Activated naive CD8-positive, alpha-beta T cell treated with anti-CD3 and anti-CD28 coated beads, Interleukin-2, amount 50 U/mL, for 24 hours (primary cell): ENCODE data around the gene MYCBPAP.
A peak's percentile ranks its signal among the peaks of the same experiment; 100 is the strongest.

Experiments used
- ATAC-seq: fragments of 150-1000 bp; cut with Tn5 transposase; one replicate; pipeline ENCODE4 v1.10.0; 2021
- DNase-seq: peaks from one replicate; pipeline ENCODE4 v3.0.0; 2021
- H3K27ac Mint-ChIP-seq: one replicate; pipeline ENCODE4 v1.8.0; 2021; ENCODE audit warnings: mild to moderate bottlenecking, mixed read lengths
- H3K27me3 Mint-ChIP-seq: one replicate; pipeline ENCODE4 v1.8.0; 2021; ENCODE audit warnings: mixed read lengths
- H3K36me3 Mint-ChIP-seq: one replicate; pipeline ENCODE4 v1.8.0; 2021; ENCODE audit warnings: low read depth, mixed read lengths
- H3K4me1 Mint-ChIP-seq: one replicate; pipeline ENCODE4 v1.8.0; 2021; ENCODE audit warnings: mixed read lengths
- H3K4me3 Mint-ChIP-seq: one replicate; pipeline ENCODE4 v1.8.0; 2021; ENCODE audit warnings: mild to moderate bottlenecking, moderate library complexity, mixed read lengths
- H3K9me3 Mint-ChIP-seq: one replicate; pipeline ENCODE4 v1.8.0; 2021; ENCODE audit warnings: mixed read lengths

Gene MYCBPAP

DNA sequence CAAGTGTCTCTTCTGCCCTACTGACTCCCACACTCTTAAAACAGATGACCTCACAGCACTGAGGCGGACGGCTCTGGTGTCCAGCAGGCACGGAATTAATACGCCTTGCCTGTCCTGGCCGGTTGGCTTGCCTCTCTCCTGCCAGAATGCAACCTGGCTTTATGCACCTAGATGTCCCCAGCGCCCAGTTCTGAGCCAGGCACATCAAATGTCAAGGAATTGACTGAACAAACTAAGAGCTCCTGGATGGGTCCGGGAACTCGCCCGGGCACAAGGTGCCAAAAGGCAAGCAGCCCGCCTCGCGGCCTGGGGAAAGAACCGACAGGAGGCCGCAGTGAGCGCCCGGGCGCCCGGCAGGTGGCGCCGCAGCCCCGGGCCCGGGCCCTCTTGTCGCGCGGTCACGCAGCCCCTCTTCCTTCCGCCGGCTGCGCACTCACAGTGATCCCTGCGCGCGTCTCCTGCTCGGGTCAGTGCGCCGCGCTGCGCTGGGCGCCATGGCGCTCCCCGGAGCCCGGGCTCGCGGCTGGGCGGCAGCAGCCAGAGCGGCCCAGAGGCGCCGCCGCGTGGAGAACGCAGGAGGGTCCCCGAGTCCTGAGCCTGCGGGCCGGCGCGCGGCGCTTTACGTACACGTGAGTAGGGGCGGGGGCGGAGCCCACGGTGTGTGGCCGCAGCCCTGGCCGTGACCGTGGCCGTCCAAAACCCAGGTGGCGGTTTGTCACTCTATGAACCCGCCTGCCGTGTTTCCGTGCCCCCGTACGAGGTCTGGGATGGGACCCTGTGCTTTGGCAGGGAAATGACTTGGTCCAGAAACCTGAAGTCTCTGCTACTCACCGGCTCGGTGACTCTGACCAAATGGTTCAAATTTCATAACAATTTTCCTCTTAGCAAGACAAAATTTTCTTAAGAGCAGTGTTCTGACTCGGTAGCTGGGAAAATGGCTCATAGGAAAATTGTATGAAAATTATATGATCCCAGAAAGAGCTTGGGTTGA lies 29.6 kb upstream of the MYCBPAP start, which contains the start of gene RSAD1:
RSAD1 (plus strand) TSS at position 470 of the 991 bp plus-strand sequence; CDS start at position 495, 25 bp downstream.
- Mint-ChIP-seq H3K27me3 (peaks cover 8% of the 10 kb centered on the region), H3K27ac (peak within 1 kb of the TSS; percentile 94), H3K4me1 (peaks cover 26% of the 10 kb centered on the region), H3K36me3 (peaks cover 14% of the 10 kb centered on the region), H3K9me3 (no peaks in the 10 kb centered on the region), H3K4me3 (peak within 1 kb of the TSS; percentile 90)
- ATAC-seq (peak; percentile 93), DNase-seq (peak; percentile 88)

- ATAC-seq = peak; percentile 33
- Mint-ChIP-seq H3K4me3 (peak overlapping the region; percentile 90), H3K4me1 (peaks cover 26% of the 10 kb centered on the region), H3K27me3 (peaks cover 8% of the 10 kb centered on the region), H3K9me3 (no peaks in the 10 kb centered on the region), H3K36me3 (peaks cover 18% of the 10 kb centered on the region), H3K27ac (peak overlapping the region; percentile 87)
- DNase-seq = peak; percentile 68
Observed at GRCh38 chr17:50479522-50480141, 28.6 kb upstream of the MYCBPAP start.

DNA sequence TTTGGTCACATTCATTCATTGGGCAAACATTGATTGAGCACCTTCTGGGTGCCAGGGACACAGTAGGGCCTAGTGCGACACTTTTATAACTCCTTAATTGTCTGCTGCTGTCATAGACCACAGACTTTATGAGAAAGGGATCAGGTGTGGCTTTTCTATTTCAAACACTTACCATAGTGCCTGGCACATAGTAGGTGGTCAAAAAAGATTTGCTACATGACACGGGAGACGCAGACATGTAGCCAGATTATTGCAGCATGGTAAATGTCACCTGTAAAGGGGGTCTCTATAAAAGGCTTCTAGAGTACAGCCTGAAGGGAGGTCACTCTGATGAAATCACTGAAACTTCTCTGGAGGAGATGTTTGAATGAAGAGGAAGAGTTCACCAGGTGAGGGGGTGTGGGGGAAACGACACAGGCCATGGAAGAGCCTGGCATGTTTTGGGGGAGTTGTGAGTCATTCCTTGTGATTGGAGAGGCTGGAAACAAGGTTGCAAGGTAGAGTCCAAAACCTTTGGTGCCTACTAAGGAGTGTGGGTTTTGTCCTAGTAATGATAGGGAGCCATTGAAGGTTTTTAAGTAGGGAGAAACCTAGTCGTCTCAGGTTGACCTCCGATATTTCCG lies 28.0 kb upstream of the MYCBPAP start:
- Mint-ChIP-seq H3K27ac (peak overlapping the region; percentile 37), H3K9me3 (no peaks in the 10 kb centered on the region), H3K27me3 (peaks cover 8% of the 10 kb centered on the region), H3K36me3 (peaks cover 23% of the 10 kb centered on the region), H3K4me3 (peak overlapping the region; percentile 90), H3K4me1 (peaks cover 26% of the 10 kb centered on the region)
- DNase-seq = no peak
- ATAC-seq = no peak

GRCh38 chr17:50480854-50481490 lies 27.3 kb upstream of the MYCBPAP start:
- no peak overlapping the region for H3K4me3 Mint-ChIP-seq
- H3K9me3 Mint-ChIP-seq = no peaks in the 10 kb centered on the region
- peaks cover 26% of the 10 kb centered on the region for H3K4me1 Mint-ChIP-seq
- peaks cover 8% of the 10 kb centered on the region for H3K27me3 Mint-ChIP-seq
- H3K36me3 Mint-ChIP-seq = peaks cover 30% of the 10 kb centered on the region
- H3K27ac Mint-ChIP-seq = no peak overlapping the region
- no peak for ATAC-seq
- DNase-seq = no peak

DNA sequence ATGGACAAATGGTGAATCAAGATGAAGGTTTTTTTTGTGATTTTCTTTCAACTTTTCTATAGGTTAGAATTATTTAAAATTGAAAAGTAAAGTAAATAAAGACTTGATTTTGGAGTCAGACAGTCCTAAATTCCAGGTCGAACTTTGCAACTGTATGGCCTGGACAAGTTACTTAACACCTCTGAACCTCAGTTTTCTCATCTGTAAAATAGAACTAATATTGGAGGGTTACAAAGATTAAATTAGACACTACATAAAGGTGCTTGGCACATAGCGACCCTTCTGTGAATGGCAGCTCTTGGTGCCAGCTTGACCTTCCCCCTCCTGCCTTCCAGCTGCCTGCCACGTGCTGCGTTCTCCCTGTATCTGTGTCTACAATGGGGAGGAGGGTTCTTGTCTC lies 26.6 kb upstream of the MYCBPAP start:
- H3K9me3 Mint-ChIP-seq = no peaks in the 10 kb centered on the region
- no peak overlapping the region for H3K27ac Mint-ChIP-seq
- DNase-seq (no peak), ATAC-seq (no peak)
- H3K36me3 Mint-ChIP-seq = peaks cover 32% of the 10 kb centered on the region
- H3K4me3 Mint-ChIP-seq = no peak overlapping the region
- peaks cover 26% of the 10 kb centered on the region for H3K4me1 Mint-ChIP-seq
- peaks cover 3% of the 10 kb centered on the region for H3K27me3 Mint-ChIP-seq

DNA sequence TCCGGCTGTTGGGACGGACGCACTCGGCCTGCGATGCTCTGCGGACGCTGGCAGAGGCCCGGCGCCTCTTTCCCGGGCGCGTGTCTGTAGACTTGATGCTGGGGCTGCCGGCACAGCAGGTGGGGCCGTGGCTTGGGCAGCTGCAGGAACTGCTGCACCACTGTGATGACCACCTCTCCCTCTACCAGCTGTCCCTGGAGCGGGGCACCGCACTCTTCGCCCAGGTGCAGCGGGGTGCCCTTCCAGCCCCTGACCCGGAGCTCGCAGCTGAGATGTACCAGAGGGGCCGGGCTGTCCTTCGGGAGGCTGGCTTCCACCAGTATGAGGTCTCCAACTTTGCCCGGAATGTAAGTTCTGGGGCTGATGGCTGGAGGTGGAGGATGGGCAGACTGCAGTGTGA lies 26.1 kb upstream of the MYCBPAP start:
- H3K27me3 Mint-ChIP-seq = no peaks in the 10 kb centered on the region
- no peak overlapping the region for H3K4me3 Mint-ChIP-seq
- H3K4me1 Mint-ChIP-seq = peaks cover 26% of the 10 kb centered on the region
- H3K9me3 Mint-ChIP-seq = no peaks in the 10 kb centered on the region
- no peak overlapping the region for H3K27ac Mint-ChIP-seq
- DNase-seq (no peak), ATAC-seq (no peak)
- peaks cover 32% of the 10 kb centered on the region for H3K36me3 Mint-ChIP-seq

DNA sequence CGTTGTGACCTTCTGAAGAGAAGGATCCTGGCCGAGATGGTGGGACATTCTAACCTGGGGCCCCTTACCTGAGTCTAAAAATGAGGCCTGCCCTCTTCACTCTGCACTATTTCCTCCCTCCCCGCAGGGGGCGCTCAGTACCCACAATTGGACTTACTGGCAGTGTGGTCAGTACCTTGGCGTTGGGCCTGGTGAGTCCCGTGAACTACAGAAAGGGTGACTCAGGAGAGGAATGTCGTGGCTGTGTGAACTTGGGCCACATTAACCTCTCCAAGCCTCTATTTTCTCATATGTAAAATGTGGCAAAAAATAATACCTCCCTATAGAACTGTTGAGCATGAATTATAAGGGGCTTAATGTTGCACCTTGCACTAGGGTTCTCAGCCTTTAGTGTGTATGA lies 25.7 kb upstream of the MYCBPAP start:
- no peaks in the 10 kb centered on the region for H3K27me3 Mint-ChIP-seq
- ATAC-seq = peak; percentile 15
- peak overlapping the region; percentile 35 for H3K27ac Mint-ChIP-seq
- no peaks in the 10 kb centered on the region for H3K9me3 Mint-ChIP-seq
- no peak overlapping the region for H3K4me3 Mint-ChIP-seq
- peaks cover 29% of the 10 kb centered on the region for H3K4me1 Mint-ChIP-seq
- peak; percentile 85 for DNase-seq
- peaks cover 34% of the 10 kb centered on the region for H3K36me3 Mint-ChIP-seq

GRCh38 chr17:50483266-50483665 lies 25.0 kb upstream of the MYCBPAP start:
- H3K4me3 Mint-ChIP-seq = no peak overlapping the region
- no peaks in the 10 kb centered on the region for H3K27me3 Mint-ChIP-seq
- ATAC-seq (no peak), DNase-seq (no peak)
- H3K36me3 Mint-ChIP-seq = peaks cover 34% of the 10 kb centered on the region
- H3K4me1 Mint-ChIP-seq = peaks cover 26% of the 10 kb centered on the region
- H3K9me3 Mint-ChIP-seq = no peaks in the 10 kb centered on the region
- no peak overlapping the region for H3K27ac Mint-ChIP-seq

DNA sequence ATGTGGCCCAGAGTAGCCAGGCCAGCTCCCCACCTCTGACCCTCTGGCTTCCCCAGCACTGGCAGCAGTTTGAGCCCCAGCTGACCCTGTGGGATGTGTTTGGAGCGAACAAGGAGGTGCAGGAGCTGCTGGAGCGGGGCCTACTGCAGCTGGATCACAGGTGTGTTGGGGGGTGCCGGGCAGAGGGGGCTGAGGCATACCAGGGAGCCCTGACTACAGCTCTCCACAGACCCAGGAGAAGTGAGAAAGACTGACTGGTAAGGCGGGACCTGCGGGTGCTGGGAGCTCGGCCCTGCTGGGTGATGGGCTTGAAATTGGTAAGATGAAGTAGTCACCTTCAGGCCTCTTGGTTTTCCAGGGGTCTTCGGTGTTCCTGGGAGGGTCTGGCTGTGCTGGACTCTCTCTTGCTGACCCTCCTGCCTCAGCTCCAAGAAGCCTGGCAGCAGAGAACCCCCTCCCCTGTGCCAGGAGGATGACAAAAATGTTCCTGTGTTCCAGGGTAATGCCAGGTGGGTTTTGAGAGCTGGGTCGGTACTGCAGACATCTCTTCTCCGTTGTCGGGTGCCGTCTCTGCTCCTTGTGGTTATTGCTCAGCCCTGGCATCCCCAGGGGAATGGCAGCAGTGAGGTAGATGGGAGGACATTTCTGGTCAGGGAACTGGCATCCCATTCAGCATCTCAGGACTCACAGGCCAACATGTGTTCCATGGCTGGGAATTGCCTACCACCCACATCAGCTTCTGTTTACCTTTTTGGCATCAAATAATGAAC lies 23.7 kb upstream of the MYCBPAP start:
- no peak overlapping the region for H3K27ac Mint-ChIP-seq
- peaks cover 34% of the 10 kb centered on the region for H3K36me3 Mint-ChIP-seq
- H3K4me3 Mint-ChIP-seq = no peak overlapping the region
- ATAC-seq = no peak
- H3K4me1 Mint-ChIP-seq = peaks cover 20% of the 10 kb centered on the region
- no peaks in the 10 kb centered on the region for H3K27me3 Mint-ChIP-seq
- no peaks in the 10 kb centered on the region for H3K9me3 Mint-ChIP-seq
- no peak for DNase-seq

DNA sequence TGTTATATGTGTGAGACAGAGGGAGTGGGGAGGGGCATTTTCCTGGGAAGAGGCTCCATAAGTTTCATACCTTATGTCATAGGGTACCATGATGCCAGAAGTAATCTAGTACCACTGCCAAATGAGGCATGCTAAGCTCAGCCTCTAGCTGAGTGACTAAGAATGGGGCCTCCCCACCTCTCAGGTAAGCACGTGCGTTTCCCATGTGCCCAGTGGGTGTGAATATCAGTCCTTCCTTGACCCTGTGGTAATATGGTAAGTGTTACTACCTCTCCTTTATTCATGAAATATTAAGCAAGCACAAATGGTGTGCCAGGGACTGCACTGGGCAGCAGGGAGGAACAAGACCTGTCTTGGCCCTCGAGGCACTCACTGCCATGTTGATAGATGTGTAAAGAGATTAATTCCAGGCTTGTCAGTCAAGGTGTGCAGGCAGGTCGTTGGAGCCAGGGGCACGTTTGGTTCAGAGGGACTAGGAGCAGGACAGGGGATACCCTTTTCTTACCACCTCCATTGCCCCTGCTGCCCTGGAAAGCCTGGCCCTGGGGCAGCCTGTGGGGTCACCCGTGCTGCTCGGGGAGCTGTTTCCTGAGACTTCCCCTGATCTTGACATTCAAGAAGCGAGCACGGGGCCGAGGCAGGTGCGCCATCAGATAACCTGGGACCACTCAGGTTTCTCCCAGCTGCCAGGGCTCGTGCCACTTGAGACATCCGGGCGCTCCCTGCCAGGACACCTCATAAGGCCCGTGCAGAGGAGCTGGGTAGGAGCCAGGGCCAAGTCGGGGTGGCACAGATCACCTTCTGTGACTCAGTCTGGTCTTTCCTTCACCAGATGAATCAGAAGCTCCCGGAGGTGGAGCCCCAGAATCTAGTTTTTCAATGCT lies 20.8 kb upstream of the MYCBPAP start:
- peaks cover 7% of the 10 kb centered on the region for H3K4me1 Mint-ChIP-seq
- H3K36me3 Mint-ChIP-seq = peaks cover 31% of the 10 kb centered on the region
- no peaks in the 10 kb centered on the region for H3K9me3 Mint-ChIP-seq
- no peak overlapping the region for H3K4me3 Mint-ChIP-seq
- DNase-seq (no peak), ATAC-seq (peak; percentile 71)
- H3K27me3 Mint-ChIP-seq = no peaks in the 10 kb centered on the region
- H3K27ac Mint-ChIP-seq = no peak overlapping the region

DNA sequence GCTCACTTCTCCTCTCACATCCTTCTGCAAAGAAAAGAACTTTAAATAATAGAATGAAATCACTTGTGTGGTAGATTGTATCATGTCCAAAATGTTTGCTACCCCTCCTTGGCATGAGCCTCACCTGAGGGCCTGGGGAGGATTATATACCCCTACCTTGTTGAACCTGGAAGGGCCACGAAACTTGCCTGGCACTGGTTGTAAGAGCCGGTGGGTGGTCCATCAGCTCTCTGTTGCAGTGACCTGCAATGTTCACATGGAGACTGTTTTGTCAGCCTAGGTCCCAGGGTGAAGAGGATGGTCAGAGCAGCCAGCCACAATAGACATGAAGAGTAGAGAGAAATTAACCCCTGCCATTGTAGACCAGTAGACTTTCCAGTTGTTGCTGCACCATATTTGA lies 19.4 kb upstream of the MYCBPAP start:
- no peaks in the 10 kb centered on the region for H3K9me3 Mint-ChIP-seq
- DNase-seq = no peak
- H3K27ac Mint-ChIP-seq = no peak overlapping the region
- H3K27me3 Mint-ChIP-seq = no peaks in the 10 kb centered on the region
- ATAC-seq = no peak
- H3K4me3 Mint-ChIP-seq = no peak overlapping the region
- H3K36me3 Mint-ChIP-seq = peaks cover 18% of the 10 kb centered on the region
- H3K4me1 Mint-ChIP-seq = peaks cover 5% of the 10 kb centered on the region

GRCh38 chr17:50491505-50491904 lies 16.7 kb upstream of the MYCBPAP start:
- Mint-ChIP-seq H3K36me3 (peaks cover 2% of the 10 kb centered on the region), H3K4me1 (peaks cover 5% of the 10 kb centered on the region), H3K27me3 (peaks cover under 1% of the 10 kb centered on the region), H3K9me3 (no peaks in the 10 kb centered on the region), H3K4me3 (no peak overlapping the region), H3K27ac (no peak overlapping the region)
- no peak for DNase-seq
- ATAC-seq = no peak

GRCh38 chr17:50492214-50492613 lies 16.0 kb upstream of the MYCBPAP start:
- no peak overlapping the region for H3K27ac Mint-ChIP-seq
- peaks cover 5% of the 10 kb centered on the region for H3K4me1 Mint-ChIP-seq
- no peak for ATAC-seq
- H3K36me3 Mint-ChIP-seq = peaks cover 2% of the 10 kb centered on the region
- H3K4me3 Mint-ChIP-seq = no peak overlapping the region
- peaks cover 2% of the 10 kb centered on the region for H3K27me3 Mint-ChIP-seq
- DNase-seq = no peak
- H3K9me3 Mint-ChIP-seq = no peaks in the 10 kb centered on the region
